ENCODE data around the gene MYO5C. TPM values are rescaled to one million over a fixed set of nuclear protein-coding genes. Genes with fewer than 3 reads are reported as not detected.

Gene MYO5C
- total RNA-seq, 1 donor from 2014 or later = 16.9 TPM

DNA sequence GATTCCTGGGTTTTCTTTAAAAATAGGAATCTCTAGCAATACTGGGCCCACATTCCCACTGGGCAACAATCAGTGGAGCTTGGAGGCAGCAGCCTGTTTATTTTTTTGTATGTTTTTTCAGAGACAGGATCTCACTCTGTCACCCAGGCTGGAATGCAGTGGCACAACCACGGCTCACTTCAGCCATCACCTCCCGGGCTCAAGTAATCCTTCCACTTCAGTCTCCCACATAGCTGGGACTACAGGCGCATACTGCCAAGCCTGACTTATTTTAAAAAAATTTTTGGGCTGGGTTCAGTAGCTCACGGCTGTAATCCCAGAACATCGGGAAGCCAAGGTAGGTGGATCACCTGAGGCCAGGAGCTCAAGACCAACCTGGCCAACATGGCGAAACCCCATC, 75.4 kb downstream of the MYO5C start:
- no peak for DNase-seq (ENCODE audit: low read depth)
- TF ChIP-seq, protein P1, sequence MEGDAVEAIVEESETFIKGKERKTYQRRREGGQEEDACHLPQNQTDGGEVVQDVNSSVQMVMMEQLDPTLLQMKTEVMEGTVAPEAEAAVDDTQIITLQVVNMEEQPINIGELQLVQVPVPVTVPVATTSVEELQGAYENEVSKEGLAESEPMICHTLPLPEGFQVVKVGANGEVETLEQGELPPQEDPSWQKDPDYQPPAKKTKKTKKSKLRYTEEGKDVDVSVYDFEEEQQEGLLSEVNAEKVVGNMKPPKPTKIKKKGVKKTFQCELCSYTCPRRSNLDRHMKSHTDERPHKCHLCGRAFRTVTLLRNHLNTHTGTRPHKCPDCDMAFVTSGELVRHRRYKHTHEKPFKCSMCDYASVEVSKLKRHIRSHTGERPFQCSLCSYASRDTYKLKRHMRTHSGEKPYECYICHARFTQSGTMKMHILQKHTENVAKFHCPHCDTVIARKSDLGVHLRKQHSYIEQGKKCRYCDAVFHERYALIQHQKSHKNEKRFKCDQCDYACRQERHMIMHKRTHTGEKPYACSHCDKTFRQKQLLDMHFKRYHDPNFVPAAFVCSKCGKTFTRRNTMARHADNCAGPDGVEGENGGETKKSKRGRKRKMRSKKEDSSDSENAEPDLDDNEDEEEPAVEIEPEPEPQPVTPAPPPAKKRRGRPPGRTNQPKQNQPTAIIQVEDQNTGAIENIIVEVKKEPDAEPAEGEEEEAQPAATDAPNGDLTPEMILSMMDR (conservative IDR thresholded peaks at IDR 0.05; ENCODE audit: low read depth, low read length) = no peak
- H3K4me3 ChIP-seq (ENCODE audit: low read depth, low read length) = no peak overlapping the region

DNA sequence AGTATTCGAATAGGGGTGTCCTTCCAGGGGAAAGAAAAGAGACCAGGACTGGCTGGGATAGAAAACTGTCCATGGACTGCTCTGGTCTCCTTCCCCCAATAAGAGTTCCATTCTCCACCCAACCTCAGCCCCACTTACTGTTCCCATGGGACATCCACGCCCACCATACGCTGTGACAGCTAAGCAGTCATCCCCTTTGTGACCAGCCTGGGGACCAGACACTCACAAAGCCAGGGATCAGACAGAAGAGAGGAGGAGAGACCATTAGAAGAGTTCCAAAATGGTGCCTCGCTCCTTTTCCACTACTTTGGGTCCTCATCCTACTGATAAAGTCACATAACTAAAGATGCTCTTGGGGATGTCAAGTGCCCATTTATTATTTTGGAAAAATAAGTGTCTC, 76.8 kb downstream of the MYO5C start:
- H3K4me3 ChIP-seq (ENCODE audit: low read depth, low read length) = no peak overlapping the region
- TF ChIP-seq, protein P1 (conservative IDR thresholded peaks at IDR 0.05; ENCODE audit: low read depth, low read length) = no peak
- DNase-seq (ENCODE audit: low read depth) = no peak

DNA sequence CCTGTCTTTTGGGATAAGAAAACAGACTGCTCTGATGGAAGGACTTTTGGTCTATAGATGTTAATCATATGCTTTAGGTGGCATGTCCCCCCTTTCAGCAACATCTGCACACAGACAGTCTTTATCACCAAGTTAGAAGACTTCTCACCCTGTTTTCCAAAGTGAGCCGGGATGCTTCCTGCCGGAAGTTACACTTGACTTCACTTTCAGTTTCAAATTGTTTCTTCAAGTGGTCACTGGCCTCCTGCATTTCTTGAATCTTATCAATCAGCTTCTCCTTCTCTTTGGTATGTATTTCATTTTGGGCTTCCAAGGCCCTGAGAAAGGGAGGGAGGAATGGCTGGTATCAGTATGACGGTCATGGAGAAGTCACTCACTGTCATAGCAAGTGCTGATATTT, 77.2 kb downstream of the MYO5C start:
- DNase-seq (ENCODE audit: low read depth) = no peak
- TF ChIP-seq, protein P1 (conservative IDR thresholded peaks at IDR 0.05; ENCODE audit: low read depth, low read length) = no peak
- H3K4me3 ChIP-seq (ENCODE audit: low read depth, low read length) = no peak overlapping the region

DNA sequence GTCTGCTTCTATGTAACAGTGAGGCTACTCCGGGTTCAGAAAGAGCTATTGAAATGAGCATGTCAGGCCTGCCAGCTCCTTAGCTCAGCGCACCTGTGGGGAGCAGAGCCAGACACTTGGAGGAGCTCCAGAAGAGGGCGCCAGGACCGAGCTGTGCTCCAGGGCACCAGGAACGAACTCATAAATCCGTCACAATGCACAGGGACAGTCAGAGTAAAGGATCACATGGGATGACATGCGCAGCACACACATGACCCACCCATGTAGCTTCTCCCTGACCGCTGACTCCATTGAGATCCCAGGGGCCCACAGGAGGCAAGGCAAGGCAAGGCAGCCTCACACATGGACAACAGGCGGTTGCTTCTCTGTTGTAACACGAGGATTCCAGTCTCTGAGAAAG, 78.4 kb downstream of the MYO5C start:
- TF ChIP-seq, protein P1 (conservative IDR thresholded peaks at IDR 0.05; ENCODE audit: low read depth, low read length) = peak; percentile 34
- no peak for DNase-seq (ENCODE audit: low read depth)
- H3K4me3 ChIP-seq (ENCODE audit: low read depth, low read length) = no peak overlapping the region

DNA sequence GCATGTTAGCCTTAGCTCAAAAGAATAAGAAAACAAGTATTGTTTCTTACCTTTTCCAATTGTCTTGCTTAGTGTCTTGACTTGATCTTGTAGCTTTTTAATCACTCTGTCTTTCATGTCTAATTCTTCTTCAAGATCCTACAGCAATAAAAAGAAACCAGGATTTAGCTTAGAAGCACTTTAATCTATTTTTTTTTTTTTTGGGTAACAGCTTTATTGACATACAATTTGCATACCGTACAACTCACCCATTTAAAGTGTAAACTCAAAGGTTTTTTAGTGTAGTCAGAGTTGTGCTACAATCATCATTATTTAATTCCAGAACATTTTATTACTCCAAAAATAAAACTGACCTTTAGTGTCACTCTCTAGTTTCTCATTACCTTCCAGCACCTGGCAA, 81.1 kb downstream of the MYO5C start:
- TF ChIP-seq, protein P1 (conservative IDR thresholded peaks at IDR 0.05; ENCODE audit: low read depth, low read length) = no peak
- H3K4me3 ChIP-seq (ENCODE audit: low read depth, low read length) = no peak overlapping the region
- no peak for DNase-seq (ENCODE audit: low read depth)

DNA sequence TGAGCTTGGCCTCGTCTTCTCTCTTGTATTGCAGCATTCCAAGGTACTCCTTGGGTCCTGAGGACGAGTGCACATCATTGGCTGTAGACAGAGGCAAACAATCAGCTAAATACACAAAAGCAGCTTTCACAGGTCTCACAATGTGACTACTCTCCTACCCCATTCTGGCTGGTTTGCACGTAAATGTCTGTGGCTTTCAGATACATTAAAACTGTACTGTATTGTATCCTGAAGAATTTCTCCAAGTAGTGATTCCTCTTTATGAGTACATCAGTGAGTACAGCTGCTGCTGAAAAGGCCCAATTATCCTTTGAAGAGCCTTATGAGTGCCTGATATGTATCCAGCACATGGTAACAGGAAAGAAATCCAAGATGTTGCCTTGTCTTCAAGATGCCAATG, 82.4 kb downstream of the MYO5C start:
- H3K4me3 ChIP-seq (ENCODE audit: low read depth, low read length) = no peak overlapping the region
- DNase-seq (ENCODE audit: low read depth) = no peak
- TF ChIP-seq, protein P1 (conservative IDR thresholded peaks at IDR 0.05; ENCODE audit: low read depth, low read length) = no peak

DNA sequence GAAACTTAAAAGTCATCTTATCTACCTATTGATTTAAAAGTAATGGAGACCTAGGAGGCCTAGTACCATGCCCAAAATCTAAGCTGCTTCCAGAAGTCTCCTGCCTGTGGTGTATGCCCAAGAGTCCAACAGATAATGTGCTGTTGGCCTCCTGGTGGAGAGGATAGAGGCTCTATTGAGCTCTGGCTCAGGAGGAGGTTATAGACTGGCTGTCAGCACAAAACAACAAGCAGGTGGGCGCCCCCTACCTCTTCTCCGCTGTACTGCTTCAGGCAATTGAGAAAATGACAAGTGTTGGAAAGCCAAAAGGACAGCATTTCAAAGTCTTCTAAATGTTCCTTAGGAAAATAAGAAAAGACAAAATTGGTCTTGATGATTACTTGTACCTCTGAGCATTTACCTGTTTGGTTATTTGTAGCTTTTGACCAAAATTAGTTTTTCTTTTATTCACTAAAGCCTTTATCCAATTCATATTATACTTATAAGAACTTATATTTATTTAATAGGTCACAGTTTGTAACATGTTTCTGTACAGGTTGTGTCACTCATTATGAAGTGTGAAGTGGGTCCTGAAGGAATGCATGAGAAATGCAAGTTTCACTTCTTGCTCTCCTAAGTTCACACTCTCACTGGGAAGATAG, 87.2 kb downstream of the MYO5C start:
- H3K4me3 ChIP-seq (ENCODE audit: low read depth, low read length) = no peak overlapping the region
- TF ChIP-seq, protein P1 (conservative IDR thresholded peaks at IDR 0.05; ENCODE audit: low read depth, low read length) = peak; percentile 86
- DNase-seq (ENCODE audit: low read depth) = peak; percentile 12
